ENCODE measurements around the gene P4HTM.

Gene P4HTM

GRCh38 chr3:49009396-49009795 is 19.4 kb downstream of the P4HTM start:
- no peak for DNase-seq

- no peak for DNase-seq
Observed at GRCh38 chr3:49012441-49013017, 22.5 kb downstream of the P4HTM start.

GRCh38 chr3:49013113-49013737 is 23.2 kb downstream of the P4HTM start:
- DNase-seq, result no peak

GRCh38 chr3:49013738-49014660 is 24.0 kb downstream of the P4HTM start:
- peak; percentile 55 for DNase-seq

- DNase-seq, result no peak
Observed at GRCh38 chr3:49015072-49015471, 25.0 kb downstream of the P4HTM start.

- no peak for DNase-seq
Observed at GRCh38 chr3:49015765-49016164, 25.7 kb downstream of the P4HTM start.

GRCh38 chr3:49016414-49017228 is 26.6 kb downstream of the P4HTM start:
- DNase-seq, result no peak

- no peak for DNase-seq
Observed at GRCh38 chr3:49017229-49017970, 27.4 kb downstream of the P4HTM start.

- peak; percentile 52 for DNase-seq
Observed at GRCh38 chr3:49017971-49018706, 28.1 kb downstream of the P4HTM start, which contains the start of gene DALRD3. Gene DALRD3 (minus strand): TSS chr3:49018580. CDS start chr3:49018564, 16 bp downstream.

GRCh38 chr3:49018707-49019006 is 28.6 kb downstream of the P4HTM start:
- DNase-seq, result no peak

- DNase-seq, result no peak
Observed at GRCh38 chr3:49019941-49020329, 29.9 kb downstream of the P4HTM start.

GRCh38 chr3:49020330-49021212 is 30.5 kb downstream of the P4HTM start:
- DNase-seq, result no peak

- peak; percentile 99 for DNase-seq
Observed at GRCh38 chr3:49021213-49021812, 31.3 kb downstream of the P4HTM start.

- peak; percentile 90 for DNase-seq
Observed at GRCh38 chr3:49021813-49022687, 32.0 kb downstream of the P4HTM start, which contains the start of gene NDUFAF3. Gene NDUFAF3 (plus strand): TSS chr3:49022121. CDS start chr3:49022145, 24 bp downstream.

GRCh38 chr3:49022688-49023171 is 32.7 kb downstream of the P4HTM start:
- no peak for DNase-seq

GRCh38 chr3:49023775-49024174 is 33.7 kb downstream of the P4HTM start:
- DNase-seq, result no peak

GRCh38 chr3:49024449-49024848 is 34.4 kb downstream of the P4HTM start:
- no peak for DNase-seq

- DNase-seq, result no peak
Observed at GRCh38 chr3:49025005-49025792, 35.2 kb downstream of the P4HTM start.

Measured in activated CD4-positive, alpha-beta T cell treated with anti-CD3 and anti-CD28 coated beads, Interleukin-2, amount 50 U/mL, for 1 hour (primary cell).